ENCODE measurements around the gene NAA40. TPM values are rescaled to one million over a fixed set of nuclear protein-coding genes. Genes with fewer than 3 reads are reported as not detected.
"Not testable (repeated sequence)": the region's sequence is repeated elsewhere in the genome, so short reads cannot be mapped to it uniquely, and the experiment has no call there.

NAA40 gene
- total RNA-seq, 1 donor from 2014 or later = 18.7 TPM

- DNase-seq (ENCODE audit: missing footprints) (no peak), ATAC-seq (no peak)
- intact Hi-C loops (cut with DNase I) = no loop called here
Observed at GRCh38 chr11:63969461-63969860, 30.7 kb downstream of the NAA40 start.

GRCh38 chr11:63970902-63971301, 32.1 kb downstream of the NAA40 start:
- intact Hi-C loops (cut with DNase I) = no loop called here

GRCh38 chr11:63973912-63974258, 35.1 kb downstream of the NAA40 start:
- not testable (repeated sequence) for DNase-seq (ENCODE audit: missing footprints); ATAC-seq
- intact Hi-C loops (cut with DNase I) = loop anchor here (1.0 kb wide), 1 partner anchor 136 kb away; no protein-coding TSS in a partner anchor

More at GRCh38 chr11:63970902-63971301, 32.1 kb downstream of the NAA40 start:
- DNase-seq (ENCODE audit: missing footprints) (no peak), ATAC-seq (no peak)

- intact Hi-C loops (cut with DNase I) = loop anchor here (1.0 kb wide), 1 partner anchor 136 kb away; no protein-coding TSS in a partner anchor
- peak; percentile 97 for DNase-seq (ENCODE audit: missing footprints)
- ATAC-seq = peak; percentile 96
Observed at GRCh38 chr11:63974259-63975143, 35.7 kb downstream of the NAA40 start, which contains the start of gene COX8A. Gene COX8A (plus strand): TSS chr11:63974620. CDS start chr11:63974681, 61 bp downstream.

- DNase-seq (ENCODE audit: missing footprints) (no peak), ATAC-seq (no peak)
- intact Hi-C loops (cut with DNase I) = no loop called here
Observed at GRCh38 chr11:63978551-63979239, 39.9 kb downstream of the NAA40 start.

GRCh38 chr11:63979426-63979825, 40.6 kb downstream of the NAA40 start:
- intact Hi-C loops (cut with DNase I) = no loop called here
- DNase-seq (ENCODE audit: missing footprints) (no peak), ATAC-seq (no peak)

- no peak for DNase-seq (ENCODE audit: missing footprints)
- peak; percentile 21 for ATAC-seq
- intact Hi-C loops (cut with DNase I) = no loop called here
Observed at GRCh38 chr11:63985812-63986155, 47.0 kb downstream of the NAA40 start.

- DNase-seq (ENCODE audit: missing footprints) = peak; percentile 95
- intact Hi-C loops (cut with DNase I) = no loop called here
Observed at GRCh38 chr11:63986156-63986931, 47.5 kb downstream of the NAA40 start, which contains the start of gene OTUB1. Gene OTUB1 (plus strand): TSS chr11:63986438. CDS start chr11:63986457, 19 bp downstream.

GRCh38 chr11:63986932-63987513, 48.2 kb downstream of the NAA40 start:
- ATAC-seq (peak; percentile 1), DNase-seq (ENCODE audit: missing footprints) (no peak)
- intact Hi-C loops (cut with DNase I) = no loop called here

More at GRCh38 chr11:63986156-63986931, 47.5 kb downstream of the NAA40 start, which contains the start of gene OTUB1:
- peak; percentile 94 for ATAC-seq

- no peak for ATAC-seq
- intact Hi-C loops (cut with DNase I) = no loop called here
- DNase-seq (ENCODE audit: missing footprints) = no peak
Observed at GRCh38 chr11:63991558-63991957, 52.8 kb downstream of the NAA40 start.

GRCh38 chr11:63993100-63993499, 54.3 kb downstream of the NAA40 start:
- DNase-seq (ENCODE audit: missing footprints) (no peak), ATAC-seq (no peak)
- intact Hi-C loops (cut with DNase I) = no loop called here

- intact Hi-C loops (cut with DNase I) = no loop called here
- ATAC-seq (no peak), DNase-seq (ENCODE audit: missing footprints) (no peak)
Observed at GRCh38 chr11:63993993-63994392, 55.2 kb downstream of the NAA40 start.

- DNase-seq (ENCODE audit: missing footprints) = no peak
- no peak for ATAC-seq
- intact Hi-C loops (cut with DNase I) = no loop called here
Observed at GRCh38 chr11:63996512-63996911, 57.7 kb downstream of the NAA40 start.

GRCh38 chr11:63997104-63997700, 58.4 kb downstream of the NAA40 start:
- DNase-seq (ENCODE audit: missing footprints) (no peak), ATAC-seq (no peak)
- intact Hi-C loops (cut with DNase I) = no loop called here

- no peak for DNase-seq (ENCODE audit: missing footprints)
- ATAC-seq = no peak
Observed at GRCh38 chr11:63997801-63998337, 59.1 kb downstream of the NAA40 start.

GRCh38 chr11:63998558-63999348, 60.0 kb downstream of the NAA40 start:
- ATAC-seq (peak; percentile 0), DNase-seq (ENCODE audit: missing footprints) (peak; percentile 73)
- intact Hi-C loops (cut with DNase I) = no loop called here

More at GRCh38 chr11:63997801-63998337, 59.1 kb downstream of the NAA40 start:
- intact Hi-C loops (cut with DNase I) = no loop called here
